Measurements from ENCODE around the gene KRT6A.
"Not testable (repeated sequence)": the region's sequence is repeated elsewhere in the genome, so short reads cannot be mapped to it uniquely, and the experiment has no call there.

The KRT6A gene

GRCh38 chr12:52454411-52455201, 38.5 kb downstream of the KRT6A start:
- no peak for DNase-seq

- no peak for DNase-seq
These were observed 41.0 kb downstream of the KRT6A start, which contains the start of gene KRT6B for GRCh38 chr12:52452101-52452500. KRT6B (minus strand) TSS chr12:52452146; CDS start chr12:52452078, 68 bp downstream.

GRCh38 chr12:52448228-52448627, 44.8 kb downstream of the KRT6A start:
- DNase-seq = no peak

GRCh38 chr12:52447196-52447595, 45.9 kb downstream of the KRT6A start:
- DNase-seq = not testable (repeated sequence)

GRCh38 chr12:52446367-52447045, 46.6 kb downstream of the KRT6A start:
- DNase-seq = no peak

GRCh38 chr12:52445876-52446275, 47.2 kb downstream of the KRT6A start:
- DNase-seq = no peak

GRCh38 chr12:52444647-52445595, 48.1 kb downstream of the KRT6A start:
- no peak for DNase-seq

GRCh38 chr12:52443966-52444365, 49.1 kb downstream of the KRT6A start:
- no peak for DNase-seq

- DNase-seq = no peak
These were observed 50.4 kb downstream of the KRT6A start for GRCh38 chr12:52442600-52443061.

- no peak for DNase-seq
These were observed 51.6 kb downstream of the KRT6A start for GRCh38 chr12:52441320-52441911.

- no peak for DNase-seq
These were observed 52.2 kb downstream of the KRT6A start for GRCh38 chr12:52440821-52441319.

- no peak for DNase-seq
These were observed 53.2 kb downstream of the KRT6A start for GRCh38 chr12:52439845-52440244.

GRCh38 chr12:52439420-52439819, 53.6 kb downstream of the KRT6A start:
- DNase-seq = no peak

GRCh38 chr12:52438305-52439301, 54.5 kb downstream of the KRT6A start:
- DNase-seq = no peak

GRCh38 chr12:52437508-52437907, 55.5 kb downstream of the KRT6A start:
- no peak for DNase-seq

All from activated gamma-delta T cell treated with Interleukin-2 at 50 U/mL for 16 hours (primary cell).